ENCODE data around the gene DSG2. TPM values are rescaled to one million over a fixed set of nuclear protein-coding genes. Genes with fewer than 3 reads are reported as not detected.

DSG2 gene
- total RNA-seq, 4 donors from 2014 or later = 4.0 to 6.9 (median 5.7) TPM

DNA sequence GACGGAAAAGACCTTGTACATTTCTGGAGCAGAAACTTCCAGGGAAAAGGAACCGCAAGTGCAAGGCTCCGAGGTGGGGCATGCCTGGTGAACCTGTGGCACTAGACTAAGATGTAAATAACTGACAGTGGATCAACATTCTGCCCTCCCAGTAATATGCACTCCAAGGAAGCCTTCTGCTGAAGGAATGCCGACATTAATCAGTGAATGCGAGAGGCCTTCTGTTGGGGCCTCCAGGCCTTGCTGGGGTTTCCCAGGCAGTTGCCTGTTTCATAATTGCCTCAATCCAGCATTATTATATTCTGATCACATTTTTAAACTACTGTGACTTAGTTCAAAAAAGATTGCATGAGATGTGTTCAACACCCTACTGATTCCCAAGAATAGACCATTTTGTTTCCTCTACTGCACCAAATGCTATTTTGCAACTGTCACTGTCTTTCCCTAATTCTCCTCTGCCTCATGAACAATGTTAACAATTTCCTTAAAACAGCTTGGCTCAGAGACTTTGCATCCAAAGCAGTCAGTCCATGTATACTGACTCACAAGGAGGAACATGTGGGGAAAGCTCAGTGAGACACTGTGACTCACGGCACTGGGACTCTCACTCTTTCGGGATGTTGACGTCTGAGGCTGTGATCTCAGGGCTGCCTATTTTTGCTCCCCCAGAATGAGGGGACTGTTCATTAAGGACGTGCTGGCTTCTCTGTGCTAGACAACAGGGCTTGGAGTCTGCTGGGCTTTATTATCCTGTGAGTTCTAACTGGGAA, 10.5 kb upstream of the DSG2 start:
- Histone ChIP-seq H3K4me1 (no peaks in the 10 kb centered on the region), H3K27ac (no peak overlapping the region)
- WGBS, 2 donors = 82% methylated on average over 9 of the region's 9 CpGs

DNA sequence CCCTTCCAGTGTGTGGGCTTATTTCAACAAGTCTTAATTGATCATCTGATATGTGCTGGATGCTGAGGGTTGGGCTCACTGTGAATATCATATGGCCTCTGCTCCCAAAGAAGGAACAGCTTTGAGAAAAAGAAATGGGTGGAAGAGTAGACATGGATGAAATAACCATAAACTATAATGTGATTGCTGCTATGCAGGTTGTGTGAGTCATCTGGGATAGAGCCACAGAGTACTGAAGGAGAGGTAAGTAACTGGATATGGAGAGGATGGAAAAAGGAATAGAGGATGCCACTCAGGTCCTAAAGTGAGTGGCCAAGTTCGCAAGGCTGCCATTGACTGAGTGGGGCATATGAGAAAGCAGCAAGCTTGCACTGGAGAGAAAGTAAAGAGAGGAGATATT, 8.7 kb upstream of the DSG2 start:
- WGBS, 2 donors = 97 to 100% methylated on average over 1 of the region's 1 CpG
- TF ChIP-seq, protein P1, sequence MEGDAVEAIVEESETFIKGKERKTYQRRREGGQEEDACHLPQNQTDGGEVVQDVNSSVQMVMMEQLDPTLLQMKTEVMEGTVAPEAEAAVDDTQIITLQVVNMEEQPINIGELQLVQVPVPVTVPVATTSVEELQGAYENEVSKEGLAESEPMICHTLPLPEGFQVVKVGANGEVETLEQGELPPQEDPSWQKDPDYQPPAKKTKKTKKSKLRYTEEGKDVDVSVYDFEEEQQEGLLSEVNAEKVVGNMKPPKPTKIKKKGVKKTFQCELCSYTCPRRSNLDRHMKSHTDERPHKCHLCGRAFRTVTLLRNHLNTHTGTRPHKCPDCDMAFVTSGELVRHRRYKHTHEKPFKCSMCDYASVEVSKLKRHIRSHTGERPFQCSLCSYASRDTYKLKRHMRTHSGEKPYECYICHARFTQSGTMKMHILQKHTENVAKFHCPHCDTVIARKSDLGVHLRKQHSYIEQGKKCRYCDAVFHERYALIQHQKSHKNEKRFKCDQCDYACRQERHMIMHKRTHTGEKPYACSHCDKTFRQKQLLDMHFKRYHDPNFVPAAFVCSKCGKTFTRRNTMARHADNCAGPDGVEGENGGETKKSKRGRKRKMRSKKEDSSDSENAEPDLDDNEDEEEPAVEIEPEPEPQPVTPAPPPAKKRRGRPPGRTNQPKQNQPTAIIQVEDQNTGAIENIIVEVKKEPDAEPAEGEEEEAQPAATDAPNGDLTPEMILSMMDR (IDR thresholded peaks at IDR 0.05) = no peak
- TF ChIP-seq POLR2A (IDR thresholded peaks at IDR 0.05) = no peak
- no peak for TF ChIP-seq EP300 (IDR thresholded peaks at IDR 0.05)
- Histone ChIP-seq H3K27me3 (no peaks in the 10 kb centered on the region), H3K4me3 (no peak overlapping the region), H3K36me3 (no peaks in the 10 kb centered on the region), H3K27ac (no peak overlapping the region), H3K4me1 (no peaks in the 10 kb centered on the region), H3K9me3 (no peaks in the 10 kb centered on the region)
- DNase-seq (ENCODE audit: low spot score in 2 of 2) = no peak

More for the DNA sequence above, 10.5 kb upstream of the DSG2 start:
- Histone ChIP-seq H3K27me3 (no peaks in the 10 kb centered on the region), H3K36me3 (no peaks in the 10 kb centered on the region), H3K9me3 (no peaks in the 10 kb centered on the region), H3K4me3 (no peak overlapping the region)
- DNase-seq (ENCODE audit: low spot score in 2 of 2) = no peak
- TF ChIP-seq POLR2A (IDR thresholded peaks at IDR 0.05) = no peak
- no peak for TF ChIP-seq EP300 (IDR thresholded peaks at IDR 0.05)
- TF ChIP-seq, protein P1 (IDR thresholded peaks at IDR 0.05) = no peak

DNA sequence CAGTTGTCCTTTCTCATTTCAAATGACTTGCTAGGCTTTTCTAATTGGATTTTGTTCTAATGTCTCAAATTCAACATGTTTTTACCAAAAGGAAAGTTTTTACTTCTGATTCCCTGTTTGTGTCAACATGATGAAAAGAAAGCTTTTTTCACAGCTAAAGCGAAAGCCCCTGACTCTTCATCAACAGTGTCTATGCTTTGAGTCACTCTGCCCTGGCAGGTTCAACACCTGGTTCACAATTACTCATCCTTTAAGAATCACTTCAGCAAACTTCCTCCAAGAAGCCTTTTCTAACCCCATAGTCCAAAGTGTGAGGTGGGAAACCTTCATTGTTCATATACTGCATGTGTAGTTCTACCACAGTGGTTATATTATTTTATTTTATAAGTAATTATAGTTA, 7.6 kb upstream of the DSG2 start:
- H3K4me3 ChIP-seq = no peak overlapping the region
- TF ChIP-seq POLR2A (IDR thresholded peaks at IDR 0.05) (no peak), EP300 (IDR thresholded peaks at IDR 0.05) (no peak)
- TF ChIP-seq, protein P1 (IDR thresholded peaks at IDR 0.05) = no peak
- 86 to 95% methylated on average over 1 of the region's 1 CpG for WGBS, 2 donors

DNA sequence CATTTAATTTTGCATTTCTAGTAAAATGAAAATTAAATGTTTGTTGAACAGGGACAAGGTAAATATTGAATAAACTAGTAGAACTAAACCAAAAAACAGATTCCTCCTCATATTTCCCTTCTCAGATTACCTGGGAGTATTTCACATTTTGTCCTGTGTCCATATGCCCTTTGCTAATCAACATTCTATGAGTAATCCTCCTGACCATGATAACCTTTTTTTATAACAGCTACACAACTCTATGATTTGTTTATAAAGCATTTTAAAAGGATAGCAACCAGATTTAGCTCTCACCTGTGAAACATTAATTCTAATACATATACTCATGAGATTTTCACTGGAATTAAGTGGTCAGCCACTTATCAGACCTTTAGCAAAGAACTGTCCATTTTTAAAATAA, 7.1 kb upstream of the DSG2 start:
- TF ChIP-seq EP300 (IDR thresholded peaks at IDR 0.05) (no peak), POLR2A (IDR thresholded peaks at IDR 0.05) (no peak)
- TF ChIP-seq, protein P1 (IDR thresholded peaks at IDR 0.05) = no peak
- Histone ChIP-seq H3K27ac (no peak overlapping the region), H3K27me3 (no peaks in the 10 kb centered on the region), H3K36me3 (no peaks in the 10 kb centered on the region), H3K4me3 (no peak overlapping the region), H3K4me1 (no peaks in the 10 kb centered on the region), H3K9me3 (no peaks in the 10 kb centered on the region)
- no peak for DNase-seq (ENCODE audit: low spot score in 2 of 2)

More for the DNA sequence above, 7.6 kb upstream of the DSG2 start:
- no peaks in the 10 kb centered on the region for H3K9me3 ChIP-seq
- no peaks in the 10 kb centered on the region for H3K4me1 ChIP-seq
- DNase-seq (ENCODE audit: low spot score in 2 of 2) = no peak
- H3K27ac ChIP-seq = no peak overlapping the region
- no peaks in the 10 kb centered on the region for H3K27me3 ChIP-seq
- no peaks in the 10 kb centered on the region for H3K36me3 ChIP-seq

DNA sequence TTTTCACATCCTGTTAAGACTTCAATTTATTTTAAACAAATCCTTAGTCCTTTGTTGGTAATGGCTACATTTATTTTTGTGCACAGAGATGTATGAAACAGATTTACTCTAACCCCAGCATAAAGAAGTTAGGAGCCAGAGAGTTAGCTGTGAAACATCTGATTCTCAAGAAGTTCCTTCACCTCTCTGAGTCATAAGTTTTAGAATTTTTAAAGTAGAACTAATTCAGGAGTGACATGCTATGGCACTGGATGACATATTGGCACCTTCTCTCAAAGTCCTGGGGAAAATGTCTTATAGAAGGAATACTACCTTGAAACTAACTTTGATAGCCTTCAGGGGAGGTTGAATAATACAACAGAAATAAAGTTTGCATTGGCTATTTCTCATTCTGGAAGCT, 6.4 kb upstream of the DSG2 start:
- TF ChIP-seq POLR2A (IDR thresholded peaks at IDR 0.05) = no peak
- TF ChIP-seq, protein P1 (IDR thresholded peaks at IDR 0.05) = no peak
- no peak for TF ChIP-seq EP300 (IDR thresholded peaks at IDR 0.05)
- Histone ChIP-seq H3K4me3 (no peak overlapping the region), H3K27me3 (no peaks in the 10 kb centered on the region), H3K9me3 (no peaks in the 10 kb centered on the region), H3K27ac (no peak overlapping the region), H3K4me1 (no peaks in the 10 kb centered on the region), H3K36me3 (no peaks in the 10 kb centered on the region)
- no peak for DNase-seq (ENCODE audit: low spot score in 2 of 2)

All from tibial nerve (tissue), 4 donors.